Activated CD4-positive, alpha-beta T cell treated with anti-CD3 and anti-CD28 coated beads, Interleukin-2, amount 50 U/mL, for 16 hours (primary cell): Measurements from ENCODE around the gene RNF2.
"Not testable (repeated sequence)": the region's sequence is repeated elsewhere in the genome, so short reads cannot be mapped to it uniquely, and the experiment has no call there.

Experiments
- DNase-seq: peaks from one replicate; pipeline ENCODE4 v3.0.0-alpha.2; 2020

The RNF2 gene

DNA sequence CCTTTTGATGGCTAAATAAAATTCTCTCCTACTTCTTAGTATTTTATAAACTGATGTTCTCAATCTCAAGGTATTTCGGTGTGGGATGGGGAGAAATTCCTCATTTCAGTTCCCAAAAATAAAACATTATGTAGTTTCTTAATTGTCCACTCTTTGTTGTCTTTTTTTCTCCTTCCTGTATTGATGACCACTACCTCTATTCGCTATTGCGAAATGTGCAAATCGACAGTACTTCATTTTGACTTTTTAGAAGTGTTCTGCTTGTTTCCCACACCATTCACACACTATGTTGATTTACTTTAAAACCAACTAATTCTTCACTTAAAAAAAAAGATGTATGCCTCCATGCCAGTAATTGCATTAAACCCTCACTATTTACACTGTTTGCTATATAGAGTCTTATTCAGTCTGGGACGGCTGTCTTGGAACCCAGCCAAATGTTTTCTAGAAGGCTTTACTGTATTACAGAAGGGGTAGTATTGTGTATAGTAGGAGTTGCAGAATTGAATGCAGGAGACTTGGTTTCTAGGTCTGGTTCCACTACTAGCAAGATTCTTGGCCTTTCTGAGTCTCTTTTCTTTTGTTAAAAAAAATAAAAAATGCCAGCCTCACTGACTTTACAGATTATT, 5.6 kb downstream of the RNF2 start:
- DNase-seq = no peak

DNA sequence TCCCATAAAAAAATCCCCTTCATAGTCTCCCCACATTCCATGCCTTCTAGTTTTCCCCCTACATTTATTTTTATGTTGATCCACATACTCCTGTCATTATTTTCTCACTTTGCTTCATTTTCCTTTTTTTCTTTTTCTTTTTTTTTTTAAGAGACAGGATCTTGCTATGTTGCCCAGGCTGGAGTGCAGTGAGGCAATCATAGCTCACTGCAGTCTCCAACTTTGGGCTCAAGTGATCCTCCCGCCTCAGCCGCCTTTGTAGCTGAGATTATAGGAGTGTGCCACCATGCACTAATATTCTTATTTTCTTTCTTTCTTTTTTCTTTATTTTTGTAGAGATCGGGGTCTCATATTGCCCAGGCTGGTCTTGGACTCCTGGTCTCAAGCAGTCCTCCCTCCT, 7.8 kb downstream of the RNF2 start:
- DNase-seq = no peak

DNA sequence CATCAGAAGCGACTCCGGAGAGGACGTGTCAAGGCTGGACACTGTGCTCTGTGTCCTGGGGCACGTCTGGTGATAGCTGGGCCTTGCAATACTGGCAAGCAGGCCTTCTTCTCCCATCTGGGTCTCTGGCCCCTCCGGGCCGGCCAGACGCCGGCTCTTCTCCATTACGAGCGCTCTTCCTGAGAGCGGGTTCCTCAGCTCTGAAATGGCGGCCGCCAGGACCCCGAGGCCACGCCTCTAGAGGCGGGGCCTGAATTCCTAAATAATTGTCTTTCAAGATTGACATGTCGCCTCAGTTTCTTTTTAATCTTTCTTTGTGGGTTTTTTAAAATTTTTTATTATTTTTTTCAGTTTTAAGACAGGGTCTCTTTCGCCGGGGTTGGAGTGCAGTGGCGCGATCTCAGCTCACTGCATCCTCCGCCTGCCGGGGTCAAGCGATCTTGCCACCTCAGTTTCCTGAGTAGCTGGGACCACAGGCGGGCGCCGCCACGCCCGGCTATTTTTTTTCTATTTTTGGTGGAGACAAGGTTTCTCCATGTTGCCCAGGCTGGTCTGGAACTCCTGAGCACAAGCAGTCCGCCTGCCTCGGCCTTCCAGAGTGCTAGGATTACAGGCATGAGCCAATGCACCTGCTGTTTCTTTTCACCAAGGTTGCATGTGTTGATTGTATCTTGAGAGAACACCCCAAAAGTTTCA, 9.2 kb downstream of the RNF2 start:
- DNase-seq = no peak

DNA sequence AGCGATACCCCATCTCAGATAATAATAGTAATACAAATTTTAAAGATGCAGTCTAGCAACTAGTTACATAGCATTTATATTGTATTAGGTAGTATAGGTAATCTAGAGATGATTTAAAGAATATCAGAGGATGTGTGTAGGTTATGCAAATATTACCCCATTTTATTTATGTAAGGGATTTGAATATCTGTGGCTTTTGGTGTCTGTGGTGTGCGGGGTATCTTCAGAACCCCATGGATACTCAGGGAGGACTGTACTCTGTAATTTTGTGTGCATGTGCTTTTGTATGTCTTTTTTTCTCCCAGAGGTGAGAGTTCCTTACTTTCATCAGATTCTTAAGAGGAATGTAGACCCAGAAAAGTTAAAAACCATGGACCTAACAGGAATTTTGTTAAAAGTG, 12.8 kb downstream of the RNF2 start:
- DNase-seq = no peak

DNA sequence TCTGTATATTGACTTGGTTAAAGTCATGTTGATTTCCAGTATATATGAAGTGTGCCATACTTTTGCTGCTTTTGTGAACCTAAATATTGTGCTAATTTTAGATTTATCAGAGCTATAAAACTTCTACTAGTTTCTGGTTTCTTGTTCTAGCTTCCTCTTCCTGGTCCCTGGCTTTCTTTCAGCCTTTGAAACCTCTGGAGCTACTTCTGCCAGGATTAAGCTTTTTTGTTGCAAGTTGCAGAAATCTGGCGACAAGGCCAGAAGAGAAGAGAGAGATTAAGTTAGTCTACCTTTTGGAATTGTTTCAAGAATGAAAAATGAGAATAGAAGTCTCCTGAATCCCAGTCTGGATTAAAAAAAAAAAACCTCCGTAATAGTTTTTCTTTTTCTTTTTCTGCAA, 13.5 kb downstream of the RNF2 start:
- no peak for DNase-seq

DNA sequence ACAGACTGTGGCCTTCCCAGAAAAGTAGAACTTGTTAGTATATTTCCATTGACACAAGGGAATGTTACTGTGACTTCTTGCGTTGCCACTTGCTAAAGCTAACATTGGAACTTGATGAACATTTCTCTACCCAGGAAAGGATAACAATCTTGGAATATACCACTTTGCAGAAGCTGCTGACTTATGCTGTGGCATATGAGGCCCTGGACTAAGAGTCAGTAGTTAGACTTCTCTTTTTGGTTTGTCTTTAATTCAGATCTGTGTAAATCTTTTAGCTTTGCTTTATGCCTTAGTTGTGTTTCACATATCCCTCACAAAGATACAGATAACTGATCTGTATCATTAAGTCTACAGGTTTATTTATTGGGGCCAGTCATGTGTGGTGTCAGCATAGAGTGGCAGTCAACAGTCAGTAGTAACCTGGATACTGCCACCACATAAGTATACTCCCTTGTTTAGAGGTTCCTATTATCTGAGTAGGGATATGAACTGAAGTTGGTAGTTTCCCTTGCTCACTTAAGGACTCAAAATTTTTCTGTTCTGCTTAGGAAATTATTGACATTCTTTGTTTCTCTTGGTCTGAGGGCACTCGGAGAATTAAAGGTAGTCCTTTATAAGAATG, 14.7 kb downstream of the RNF2 start:
- no peak for DNase-seq

DNA sequence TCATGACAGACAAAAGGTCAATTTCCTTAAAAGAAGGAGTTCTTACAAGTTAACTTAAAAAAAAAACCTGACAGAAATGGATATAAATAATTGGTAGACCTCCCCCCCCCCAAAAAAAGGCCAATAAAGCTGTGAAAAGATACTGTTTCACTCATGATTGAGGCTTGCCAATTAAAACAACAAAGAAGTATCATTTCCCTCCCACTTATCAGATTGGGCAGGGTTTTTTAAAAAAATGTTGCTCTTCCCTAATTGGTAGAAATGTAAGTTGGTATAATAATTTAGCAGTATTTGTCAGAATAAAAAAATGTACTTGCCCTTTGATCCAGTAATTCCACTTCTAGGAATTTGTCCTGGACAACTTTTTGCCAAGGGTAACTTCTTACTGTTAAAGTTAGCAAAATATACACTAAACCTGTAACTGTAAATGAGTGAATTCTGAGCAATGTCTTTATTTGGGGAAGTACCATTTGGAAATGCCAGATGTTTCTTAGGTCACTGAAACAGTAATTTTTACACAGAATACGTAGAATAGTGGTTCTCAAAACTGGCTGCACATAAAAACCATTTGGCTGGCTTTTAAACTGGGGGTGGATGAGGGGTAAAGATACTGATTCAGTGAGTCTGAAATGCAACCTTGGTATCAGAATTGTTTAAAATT, 17.5 kb downstream of the RNF2 start:
- no peak for DNase-seq

DNA sequence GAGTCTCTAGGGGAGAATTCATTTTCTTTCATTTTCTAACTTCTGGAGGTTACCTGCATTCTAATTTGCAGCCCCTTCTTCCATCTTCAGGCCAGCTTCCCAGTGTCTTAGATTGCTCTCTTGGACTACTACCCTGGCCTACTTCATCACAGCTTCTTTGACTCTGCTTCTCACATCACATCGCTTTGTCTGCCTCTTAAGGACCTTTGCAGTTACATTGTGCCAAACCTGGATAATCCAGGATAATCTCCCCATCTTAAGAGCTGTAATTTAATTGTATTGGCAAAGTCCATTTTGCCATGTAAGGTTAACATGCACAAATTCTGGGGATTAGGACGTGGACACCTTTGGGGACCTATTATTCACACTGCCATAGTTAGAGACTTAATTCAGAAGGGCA, 18.4 kb downstream of the RNF2 start:
- DNase-seq = no peak

DNA sequence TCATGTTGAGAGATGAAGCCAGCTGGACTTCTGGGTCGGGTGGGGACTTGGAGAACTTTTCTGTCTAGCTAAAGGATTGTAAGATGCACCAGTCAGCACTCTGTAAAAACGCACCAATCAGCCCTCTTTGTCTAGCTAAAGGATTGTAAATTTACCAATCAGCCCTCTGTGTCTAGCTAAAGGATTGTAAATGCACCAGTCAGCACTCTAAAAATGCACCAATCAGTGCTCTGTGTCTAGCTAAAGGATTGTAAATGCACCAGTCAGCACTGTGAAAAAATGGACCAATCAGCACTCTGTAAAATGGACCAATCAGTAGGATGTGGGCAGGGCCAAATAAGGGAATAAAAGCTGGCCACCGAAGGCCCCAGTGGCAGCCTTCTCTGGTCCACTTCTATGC, 19.6 kb downstream of the RNF2 start:
- not testable (repeated sequence) for DNase-seq

DNA sequence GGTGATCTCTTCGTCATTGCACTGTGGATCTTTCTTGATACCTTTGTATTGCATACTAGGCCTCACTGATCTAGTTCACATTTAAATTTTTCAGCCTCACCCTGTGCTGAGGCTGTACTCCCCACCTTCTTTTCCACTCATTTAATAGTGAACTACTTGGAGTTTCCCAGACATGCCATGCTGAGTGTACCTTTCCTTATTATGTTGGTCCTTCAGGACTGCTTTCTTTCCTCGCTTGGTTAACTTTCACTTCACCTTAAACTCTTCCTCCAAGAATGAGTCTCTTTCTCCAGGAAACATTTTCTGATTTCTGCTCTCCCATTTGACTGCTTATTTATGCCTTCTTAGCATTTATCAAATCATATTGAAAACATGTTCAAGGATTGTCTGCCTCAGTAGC, 20.8 kb downstream of the RNF2 start:
- DNase-seq = no peak

DNA sequence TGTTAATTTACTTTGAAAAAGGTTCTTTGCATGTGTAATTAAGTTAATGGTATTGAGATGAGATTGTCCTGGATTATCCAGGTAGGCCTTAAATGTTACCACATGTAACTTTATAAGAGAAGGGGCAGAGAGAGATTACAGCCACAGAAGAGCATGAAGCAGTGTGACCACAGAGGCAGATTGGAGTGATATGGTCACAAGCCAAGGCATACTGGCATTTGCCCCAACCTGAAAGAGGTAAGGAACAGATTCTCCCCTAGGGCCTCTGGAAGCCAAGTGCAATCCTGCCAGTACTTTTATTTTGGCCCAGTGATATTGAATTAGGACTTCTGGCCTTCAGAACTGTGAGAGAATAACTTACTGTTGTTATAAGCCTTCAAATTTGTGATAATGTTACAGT, 23.0 kb downstream of the RNF2 start:
- no peak for DNase-seq

DNA sequence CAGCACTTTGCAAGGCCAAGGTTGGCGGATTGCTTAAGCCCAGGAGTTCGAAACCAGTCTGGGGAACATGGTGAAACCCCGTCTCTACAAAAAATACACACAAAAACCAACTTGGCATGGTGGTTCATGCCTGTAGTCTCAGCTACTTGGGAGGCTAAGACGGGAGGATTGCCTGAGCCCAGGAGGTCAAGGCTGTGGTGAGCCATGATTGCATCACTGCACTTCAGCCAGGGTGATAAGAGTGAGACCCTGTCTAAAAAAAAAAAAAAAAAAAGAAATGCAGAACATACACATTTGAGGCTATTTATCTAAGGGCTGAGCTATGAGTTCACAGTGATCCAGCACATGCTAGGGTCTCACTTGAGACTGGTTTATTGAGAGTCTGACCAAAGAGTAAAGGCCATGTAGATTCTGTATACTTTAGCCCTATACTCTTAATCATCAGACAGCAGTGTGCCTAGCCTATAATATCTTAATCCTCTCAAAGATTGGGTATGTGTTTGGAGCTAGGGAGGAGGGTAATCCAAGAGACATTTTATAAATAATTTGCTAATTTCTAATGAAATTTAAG, 23.9 kb downstream of the RNF2 start:
- DNase-seq = no peak

DNA sequence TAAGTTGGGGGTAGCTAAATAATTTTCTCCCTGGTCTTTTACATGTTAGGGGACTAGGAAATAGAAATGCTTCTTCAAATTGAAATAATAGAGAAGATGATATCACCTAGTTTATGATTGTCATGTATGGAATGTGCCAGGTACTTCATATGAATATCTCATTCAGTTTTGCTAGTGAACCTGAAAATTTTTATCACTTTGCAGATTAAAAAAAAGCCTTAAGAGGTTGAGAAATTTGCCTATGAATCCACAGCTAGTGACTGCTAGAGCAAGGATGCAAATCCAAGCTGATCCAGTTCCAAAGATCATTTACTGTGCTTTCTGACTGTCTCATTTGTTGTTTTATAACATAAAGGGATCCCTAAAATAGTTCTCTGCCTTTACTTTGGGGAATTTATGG, 24.7 kb downstream of the RNF2 start:
- DNase-seq = no peak

DNA sequence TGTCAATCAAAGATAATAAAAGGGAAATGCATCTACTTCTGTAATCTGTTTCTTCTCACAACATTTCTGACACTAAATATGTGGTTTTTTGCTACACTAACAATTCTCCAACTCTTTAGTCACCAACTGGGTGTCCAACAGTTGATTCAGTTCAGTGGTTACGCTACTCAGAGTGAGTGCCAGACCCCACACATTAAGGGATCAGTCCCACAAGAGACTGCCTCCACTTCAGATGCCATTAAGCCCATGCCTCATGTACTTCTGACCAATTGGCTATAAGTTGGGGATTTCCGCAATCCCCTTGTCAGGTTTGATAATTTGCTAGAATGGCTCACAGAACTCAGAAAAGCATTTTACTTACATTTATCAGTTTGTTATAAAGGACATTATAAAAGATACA, 28.4 kb downstream of the RNF2 start:
- no peak for DNase-seq

DNA sequence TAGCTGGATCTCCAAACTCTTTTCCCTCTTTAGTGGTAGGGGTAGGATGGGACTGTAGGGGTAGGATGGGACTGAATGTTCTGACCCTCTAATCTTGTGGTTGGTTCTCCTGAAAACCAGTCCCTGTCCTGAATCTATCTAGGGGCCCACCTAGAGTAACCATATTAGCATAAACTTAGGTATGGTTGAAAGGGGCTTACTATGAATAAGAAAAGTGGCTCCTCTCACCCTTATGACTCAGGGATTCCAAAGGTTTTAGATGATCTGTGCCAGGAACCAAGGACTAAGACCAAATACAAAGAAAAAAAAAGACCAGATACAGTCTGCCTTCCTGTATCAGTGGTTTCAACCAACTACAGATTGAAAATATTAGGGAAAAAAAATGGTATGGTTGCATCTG, 28.9 kb downstream of the RNF2 start:
- DNase-seq = no peak

DNA sequence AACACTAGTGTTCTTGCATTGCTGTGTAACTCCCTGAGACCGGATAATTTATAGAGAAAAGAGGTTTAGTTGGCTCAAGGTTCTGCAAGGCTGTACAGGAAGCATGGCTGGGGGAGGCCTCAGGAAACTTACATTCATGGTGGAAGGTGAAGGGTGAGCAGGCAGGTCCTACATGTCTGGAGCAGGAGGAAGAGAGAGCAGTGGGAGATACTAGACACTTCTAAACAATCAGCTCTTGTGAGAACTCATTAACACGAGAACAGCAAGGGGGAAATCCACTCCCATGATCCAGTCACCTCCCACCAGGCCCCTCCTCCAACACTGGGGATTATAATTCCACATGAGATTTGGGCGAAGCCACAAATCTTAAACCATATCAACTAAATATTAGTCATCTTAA, 30.1 kb downstream of the RNF2 start:
- no peak for DNase-seq

DNA sequence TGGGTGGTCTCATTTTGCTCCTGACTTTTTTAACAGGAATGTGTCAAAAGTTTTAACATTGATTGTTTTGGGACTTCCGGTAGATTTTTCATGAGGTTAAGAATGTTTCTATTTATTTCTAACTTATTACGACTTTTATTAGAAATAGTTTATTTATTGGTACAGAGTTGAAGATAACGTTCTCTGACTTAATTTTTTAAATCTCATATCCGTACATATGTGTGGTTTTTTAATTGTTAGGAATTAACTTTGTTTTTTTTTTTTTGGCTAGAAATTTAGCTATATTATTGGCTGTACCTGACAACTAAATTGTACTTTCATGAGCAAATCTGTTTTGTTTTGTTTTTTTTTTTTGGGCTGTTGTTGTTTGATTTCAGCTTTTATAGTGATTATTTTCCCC, 32.0 kb downstream of the RNF2 start:
- DNase-seq = no peak

DNA sequence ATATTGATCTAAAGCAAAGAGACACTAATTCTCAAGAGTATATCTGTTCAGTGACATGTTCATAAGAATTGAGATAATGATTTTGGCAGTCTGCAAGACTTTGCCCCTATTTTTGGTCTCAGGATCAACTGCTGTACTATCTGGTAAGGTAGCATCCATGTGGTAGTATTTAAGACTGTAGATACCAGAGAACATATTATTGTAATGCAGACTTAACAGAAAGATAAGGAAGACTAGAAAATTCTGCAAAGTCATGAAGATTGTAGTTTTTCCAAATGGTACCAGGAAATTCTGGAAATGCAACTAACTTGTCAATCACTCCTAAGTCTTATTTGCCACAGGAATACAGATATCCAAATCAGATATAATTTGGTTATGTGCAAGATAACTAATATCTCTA, 35.1 kb downstream of the RNF2 start:
- DNase-seq = no peak

DNA sequence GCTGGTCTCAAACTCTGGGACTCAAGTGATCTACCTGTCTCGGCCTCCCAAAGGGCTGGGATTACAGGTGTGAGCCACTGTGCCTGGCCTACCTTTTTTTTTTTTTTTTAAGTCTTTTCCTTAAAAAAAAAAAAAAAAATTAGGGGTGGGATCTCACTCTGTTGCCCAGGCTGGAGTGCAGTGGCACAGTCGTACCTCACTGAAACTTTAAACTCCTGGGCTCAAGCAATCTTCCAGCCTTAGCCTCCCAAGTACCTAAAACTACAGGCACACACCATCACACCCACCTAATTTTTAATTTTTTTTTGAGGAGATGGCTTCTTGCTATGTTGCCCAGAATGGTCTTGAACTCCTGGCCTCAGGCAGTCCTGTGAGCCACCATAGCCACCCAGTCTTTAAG, 38.5 kb downstream of the RNF2 start:
- no peak for DNase-seq

DNA sequence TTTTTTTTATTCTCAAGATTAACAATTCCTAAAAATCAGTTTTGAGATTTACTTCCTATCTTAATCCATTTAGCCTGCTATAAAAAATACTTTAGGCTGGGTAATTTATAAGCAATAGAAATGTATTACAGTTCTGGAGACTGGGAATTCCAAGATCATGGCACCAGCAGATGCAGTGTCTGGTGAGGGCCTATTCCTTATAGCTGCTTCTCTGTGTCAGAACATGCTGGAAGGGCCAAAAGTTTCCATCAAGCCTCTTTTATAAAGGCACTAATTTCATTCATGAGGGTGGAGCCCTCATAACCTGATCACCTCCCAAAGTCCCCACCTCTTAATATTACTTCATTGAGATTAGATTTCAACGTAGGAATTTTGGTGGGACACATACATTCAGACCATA, 41.7 kb downstream of the RNF2 start:
- DNase-seq = no peak

DNA sequence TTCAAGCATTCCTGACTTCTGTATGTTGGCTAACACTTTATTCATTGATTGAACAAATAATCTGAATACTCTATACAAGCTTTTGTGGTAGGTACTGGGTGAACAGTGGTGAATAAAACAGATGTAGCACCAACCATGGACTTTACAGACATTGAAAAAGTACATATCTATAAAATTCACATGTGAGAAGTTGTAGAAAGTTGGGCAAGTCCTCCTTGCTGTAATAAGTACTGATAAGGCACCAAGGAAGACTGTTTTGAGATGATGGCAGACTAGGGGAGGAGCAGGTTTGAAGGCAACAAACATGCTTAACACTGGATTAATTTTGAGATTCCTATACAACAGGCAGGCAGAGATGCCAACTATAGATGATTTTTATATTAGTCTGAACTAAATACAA, 42.4 kb downstream of the RNF2 start:
- DNase-seq = no peak

DNA sequence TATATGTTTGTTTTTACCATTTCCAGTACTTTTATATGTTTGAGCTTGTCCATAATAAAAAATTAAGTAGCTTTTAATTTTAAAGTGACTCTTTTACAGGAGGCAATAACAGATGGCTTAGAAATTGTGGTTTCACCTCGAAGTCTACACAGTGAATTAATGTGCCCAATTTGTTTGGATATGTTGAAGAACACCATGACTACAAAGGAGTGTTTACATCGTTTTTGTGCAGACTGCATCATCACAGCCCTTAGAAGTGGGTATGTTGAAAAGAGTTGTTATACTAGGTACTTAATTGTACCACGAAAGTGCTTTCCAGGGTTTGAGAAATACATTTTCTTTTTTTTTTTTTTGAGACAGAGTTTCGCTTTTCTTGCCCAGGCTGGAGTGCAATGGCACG, 46.1 kb downstream of the RNF2 start:
- DNase-seq = no peak

DNA sequence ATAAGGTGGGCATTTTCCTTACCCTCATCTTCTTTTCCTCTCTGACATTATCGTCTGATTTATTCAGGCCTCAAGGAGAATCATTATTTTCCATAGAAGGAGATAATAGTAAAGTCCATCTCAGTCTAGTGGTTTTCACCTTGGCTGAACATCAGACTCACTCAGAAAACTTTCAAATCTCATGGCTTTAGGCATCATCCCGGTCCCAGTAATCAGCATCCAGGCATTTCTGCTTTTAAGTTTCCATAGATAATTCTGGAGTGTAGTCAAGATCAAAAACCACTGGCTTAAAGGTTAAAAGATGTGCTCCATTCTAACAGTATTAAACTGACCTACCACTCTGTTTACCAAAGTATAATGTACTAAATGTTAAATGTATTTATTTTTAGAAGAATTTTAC, 49.4 kb downstream of the RNF2 start:
- DNase-seq = no peak

DNA sequence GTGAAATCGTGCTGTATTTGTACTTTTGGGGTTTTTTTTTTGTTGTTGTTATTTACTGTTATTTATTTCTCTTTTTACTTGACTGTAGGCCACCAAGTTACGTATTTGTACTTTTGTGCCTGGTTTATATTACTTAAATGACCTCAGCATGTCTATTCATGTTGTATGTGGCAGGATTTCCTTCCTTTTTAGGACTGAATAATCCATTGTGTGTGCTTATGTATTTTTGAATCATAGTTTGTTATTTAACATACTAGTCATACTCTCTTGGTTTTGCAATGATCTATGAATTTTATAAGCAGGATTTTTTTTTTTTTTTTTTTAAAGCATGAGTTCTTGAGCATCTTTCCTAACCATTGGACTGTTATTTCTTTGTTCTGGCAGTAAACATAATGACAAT, 51.2 kb downstream of the RNF2 start:
- DNase-seq = no peak
